OCI-LY7 (cell line): ENCODE results near the gene UROD. TPM values are rescaled to one million over a fixed set of nuclear protein-coding genes. Genes with fewer than 3 reads are reported as not detected.

Experiments
- BruUV-seq: library from RNA; stranded (reverse); fragments of 400-500 nt; replicated peaks from 2 replicates; lab custom pipeline; 2021; lab: Mats Ljungman, UMichigan
- CTCF ChIA-PET: fragments of 300-600 bp; sonication (Branson Sonifier 250); formaldehyde crosslinking; loops from one replicate; lab custom pipeline; 2022; ENCODE audit warnings: antibody characterized with exemption; ENCODE audit not compliant: unreplicated experiment; lab: Charles Lee
- POLR2A ChIA-PET: fragments of 300-600 bp; sonication (Branson Sonifier 250); formaldehyde crosslinking; loops from one replicate; lab custom pipeline; 2022; ENCODE audit warnings: antibody characterized with exemption; lab: Charles Lee
- DNase-seq: peaks from one replicate; pipeline ENCODE4 v3.0.0-alpha.2; 2015; ENCODE audit warnings: low spot score
- H2AFZ ChIP-seq: fragments of 200-600 bp; sonication (generic), shearing (Covaris generic); 2 replicates; pipeline ENCODE4 v1.6.1; 2014; ENCODE audit warnings: mild to moderate bottlenecking, antibody characterized with exemption, low read length, moderate library complexity
- H3K27ac ChIP-seq: fragments of 200-600 bp; sonication (generic); 2 replicates; pipeline ENCODE4 v1.5.1; 2014; ENCODE audit warnings: mixed run types, low read depth, mild to moderate bottlenecking, moderate library complexity, low read length, inconsistent platforms; ENCODE audit not compliant: poor library complexity, severe bottlenecking
- H3K36me3 ChIP-seq: fragments of 200-600 bp; sonication (generic); 2 replicates; pipeline ENCODE4 v1.6.1; 2014; ENCODE audit warnings: mild to moderate bottlenecking, antibody characterized with exemption, low read length, moderate library complexity, mixed read lengths; ENCODE audit not compliant: insufficient read depth
- H3K4me1 ChIP-seq: fragments of 200-600 bp; sonication (generic); 2 replicates; pipeline ENCODE4 v1.5.1; 2014; ENCODE audit warnings: mild to moderate bottlenecking, low read length; ENCODE audit not compliant: insufficient read depth, poor library complexity, severe bottlenecking
- H3K4me2 ChIP-seq: fragments of 200-600 bp; sonication (generic); 2 replicates; pipeline ENCODE4 v1.6.1; 2014; ENCODE audit warnings: mild to moderate bottlenecking, low read length
- H3K4me3 ChIP-seq: fragments of 200-600 bp; sonication (generic); 2 replicates; pipeline ENCODE4 v1.5.1; 2014; ENCODE audit warnings: mild to moderate bottlenecking, low read depth, low read length; ENCODE audit not compliant: poor library complexity, severe bottlenecking
- H3K79me2 ChIP-seq: fragments of 200-600 bp; sonication (generic); 2 replicates; pipeline ENCODE4 v1.6.1; 2016; ENCODE audit warnings: low read depth, mild to moderate bottlenecking, low read length, moderate library complexity, mixed read lengths; ENCODE audit not compliant: insufficient read depth
- H3K9me2 ChIP-seq: fragments of 200-600 bp; sonication (generic); 2 replicates; pipeline ENCODE4 v1.6.1; 2016; ENCODE audit warnings: mild to moderate bottlenecking, low read length, mixed read lengths; ENCODE audit not compliant: insufficient read depth
- H3K9me3 ChIP-seq: fragments of 200-600 bp; sonication (generic); 2 replicates; pipeline ENCODE4 v1.6.1; 2014; ENCODE audit warnings: mild to moderate bottlenecking, mixed run types, low read length, mixed read lengths
- H4K20me1 ChIP-seq: fragments of 200-600 bp; sonication (generic); 2 replicates; pipeline ENCODE4 v1.6.1; 2014; ENCODE audit warnings: mild to moderate bottlenecking, antibody characterized with exemption, low read length, moderate library complexity, mixed read lengths; ENCODE audit not compliant: insufficient read depth
- EZH2phosphoT487 ChIP-seq: fragments of 200-600 bp; sonication (generic); IDR thresholded peaks from 2 replicates; pipeline ENCODE4 v1.6.1; 2018; ENCODE audit warnings: low read depth, borderline replicate concordance, mild to moderate bottlenecking, mixed run types, antibody characterized with exemption, low read length, moderate library complexity, mixed read lengths
- intact Hi-C: fragments of 100-400 bp; cut with micrococcal nuclease; formaldehyde crosslinking; loops from one replicate; pipeline ENCODE4 v1.10.0; 2022; ENCODE audit not compliant: unreplicated experiment
- total RNA-seq, 2 experiments: library from RNA; depleted of rRNA in 1 of 2; stranded (reverse); fragments of >200 nt in 1 of 2; shearing (Covaris generic) in 1 of 2; gene quantifications; 2 replicates each; pipeline ENCODE4 v1.2.3, GENCODE V29; 2014 to 2022
- TF ChIP-seq, protein P1 (sequence below): fragments of 200-600 bp; sonication (generic); conservative IDR thresholded peaks from 2 replicates; pipeline ENCODE4 v1.5.1; 2014; ENCODE audit warnings: mild to moderate bottlenecking, antibody characterized with exemption, low read length, moderate library complexity, mixed read lengths

Gene UROD
- total RNA-seq, 2 experiments from 2014 or later: 61.6 to 73.5 TPM

DNA sequence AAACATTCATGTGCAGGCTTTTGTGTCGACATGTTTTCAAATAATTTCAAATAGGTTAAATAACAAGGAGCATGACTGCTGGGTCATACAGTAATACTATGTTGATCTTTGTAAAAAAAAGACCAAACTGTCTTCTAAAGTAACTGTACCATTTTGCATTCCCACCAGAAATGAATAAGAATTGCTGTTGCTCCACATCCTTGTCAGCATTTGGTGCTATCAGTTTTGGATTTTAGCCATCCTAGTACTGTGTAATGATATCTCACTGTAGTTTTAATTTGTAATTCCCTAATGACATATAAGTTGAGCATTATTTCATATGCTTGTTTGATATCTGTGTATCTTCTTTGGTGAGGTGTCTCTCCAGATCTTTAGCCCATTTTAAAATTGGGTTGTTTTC, 11.6 kb downstream of the UROD start:
- Histone ChIP-seq H4K20me1 (no peaks in the 10 kb centered on the region), H3K9me3 (0 out of 2 replicates have a peak, but pooled peaks cover 5% of the 10 kb centered on the region), H3K4me1 (no peaks in the 10 kb centered on the region), H3K36me3 (no peaks in the 10 kb centered on the region), H3K9me2 (no peaks in the 10 kb centered on the region), H3K4me2 (no peak overlapping the region), H2AFZ (no peak overlapping the region), H3K27ac (no peak overlapping the region), H3K4me3 (no peak overlapping the region), H3K79me2 (no peaks in the 10 kb centered on the region)
- POLR2A ChIA-PET: no interaction called here
- CTCF ChIA-PET: no interaction called here
- no TSS peak for BruUV-seq
- DNase-seq: no peak
- intact Hi-C loops: loop anchor here (10.0 kb wide), 1 partner anchor 101 kb away; no protein-coding TSS in a partner anchor
- TF ChIP-seq, protein P1, sequence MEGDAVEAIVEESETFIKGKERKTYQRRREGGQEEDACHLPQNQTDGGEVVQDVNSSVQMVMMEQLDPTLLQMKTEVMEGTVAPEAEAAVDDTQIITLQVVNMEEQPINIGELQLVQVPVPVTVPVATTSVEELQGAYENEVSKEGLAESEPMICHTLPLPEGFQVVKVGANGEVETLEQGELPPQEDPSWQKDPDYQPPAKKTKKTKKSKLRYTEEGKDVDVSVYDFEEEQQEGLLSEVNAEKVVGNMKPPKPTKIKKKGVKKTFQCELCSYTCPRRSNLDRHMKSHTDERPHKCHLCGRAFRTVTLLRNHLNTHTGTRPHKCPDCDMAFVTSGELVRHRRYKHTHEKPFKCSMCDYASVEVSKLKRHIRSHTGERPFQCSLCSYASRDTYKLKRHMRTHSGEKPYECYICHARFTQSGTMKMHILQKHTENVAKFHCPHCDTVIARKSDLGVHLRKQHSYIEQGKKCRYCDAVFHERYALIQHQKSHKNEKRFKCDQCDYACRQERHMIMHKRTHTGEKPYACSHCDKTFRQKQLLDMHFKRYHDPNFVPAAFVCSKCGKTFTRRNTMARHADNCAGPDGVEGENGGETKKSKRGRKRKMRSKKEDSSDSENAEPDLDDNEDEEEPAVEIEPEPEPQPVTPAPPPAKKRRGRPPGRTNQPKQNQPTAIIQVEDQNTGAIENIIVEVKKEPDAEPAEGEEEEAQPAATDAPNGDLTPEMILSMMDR: no peak
- no peak for TF ChIP-seq EZH2phosphoT487

DNA sequence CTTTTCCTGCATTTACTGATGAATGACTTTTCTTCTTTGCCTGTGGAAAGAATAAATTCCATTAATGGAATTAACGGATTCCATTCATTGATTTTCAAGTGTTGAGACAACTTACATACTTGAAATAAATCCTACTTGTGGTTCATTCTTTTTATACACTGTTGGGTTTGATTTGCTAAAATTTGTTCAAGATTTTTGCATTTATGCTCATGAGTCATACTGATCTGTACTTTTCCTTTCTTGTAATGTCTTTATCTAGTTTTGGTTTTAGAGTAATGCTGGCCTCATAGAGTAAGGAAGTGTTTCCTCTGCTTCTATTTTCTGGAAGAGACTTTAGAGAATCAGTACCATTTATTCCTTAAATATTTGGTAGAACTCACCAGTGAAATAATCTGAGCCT, 14.4 kb downstream of the UROD start:
- Histone ChIP-seq H3K9me3 (0 out of 2 replicates have a peak, but pooled peaks cover 5% of the 10 kb centered on the region), H3K4me2 (no peak overlapping the region), H3K79me2 (no peaks in the 10 kb centered on the region), H2AFZ (no peak overlapping the region), H3K9me2 (no peaks in the 10 kb centered on the region), H3K36me3 (no peaks in the 10 kb centered on the region), H3K27ac (no peak overlapping the region), H3K4me1 (no peaks in the 10 kb centered on the region), H4K20me1 (no peaks in the 10 kb centered on the region), H3K4me3 (no peak overlapping the region)
- ChIA-PET POLR2A (no interaction called here), CTCF (no interaction called here)
- no peak for DNase-seq
- intact Hi-C loops: loop anchor here (10.0 kb wide), 1 partner anchor 98 kb away; no protein-coding TSS in a partner anchor
- BruUV-seq: no TSS peak
- TF ChIP-seq, protein P1: no peak
- TF ChIP-seq EZH2phosphoT487: no peak

DNA sequence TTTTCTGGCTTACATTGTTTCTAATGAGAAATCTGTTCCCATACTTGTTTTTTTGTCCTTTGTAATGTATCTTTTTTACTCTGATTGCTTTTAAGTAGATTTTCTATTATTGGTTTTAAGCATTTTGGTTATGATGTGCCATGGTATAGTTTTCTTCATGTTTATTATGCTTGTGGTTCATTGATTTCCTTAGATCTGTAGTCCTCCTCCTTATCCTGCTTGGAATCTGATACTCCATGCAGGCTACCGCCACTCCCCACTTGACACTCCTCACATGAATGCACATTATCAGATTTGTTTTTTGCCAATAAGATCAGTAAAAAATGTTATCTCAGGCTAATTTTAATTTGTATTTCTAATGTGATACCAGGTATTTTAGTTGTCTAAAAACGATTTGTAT, 20.8 kb downstream of the UROD start:
- ChIA-PET CTCF (no interaction called here), POLR2A (interaction anchor here (0.5 to 2.4 kb wide), 8 partner anchors 14 to 579 kb away, joined by 3 to 21 read pairs (median 3); no protein-coding TSS in a partner anchor)
- no peaks in the 10 kb centered on the region for H3K9me2 ChIP-seq
- H3K36me3 ChIP-seq: no peaks in the 10 kb centered on the region
- H2AFZ ChIP-seq: peak overlapping the region; percentile 76
- H3K79me2 ChIP-seq: no peaks in the 10 kb centered on the region
- H3K4me3 ChIP-seq: no peak overlapping the region
- H3K4me2 ChIP-seq: peak overlapping the region; percentile 57
- TF ChIP-seq EZH2phosphoT487: no peak
- TF ChIP-seq, protein P1: no peak
- no peaks in the 10 kb centered on the region for H3K9me3 ChIP-seq
- H3K4me1 ChIP-seq: peaks cover 18% of the 10 kb centered on the region
- H3K27ac ChIP-seq: peak overlapping the region; percentile 42
- no peak for DNase-seq
- no TSS peak for BruUV-seq
- no peaks in the 10 kb centered on the region for H4K20me1 ChIP-seq
- intact Hi-C loops: no loop called here
